Lung (tissue), 12 donors: ENCODE data around the gene ARHGAP27. TPM values are rescaled to one million over a fixed set of nuclear protein-coding genes. Genes with fewer than 3 reads are reported as not detected.

Experiments
- ATAC-seq: fragments of 200-7000 bp; cut with Tn5 transposase; one replicate; pipeline ENCODE4 v1.9.1; 2020; ENCODE audit warnings: moderate number of reproducible peaks; ENCODE audit not compliant: insufficient read depth, low FRiP score
- DNase-seq, 3 donors: peaks; one replicate each; pipeline ENCODE4 v3.0.0-alpha.2; 2013 to 2017
- H3K27ac ChIP-seq, 2 donors: one replicate each; pipeline ENCODE4 v1.5.1; 2013; ENCODE audit warnings: mild to moderate bottlenecking in 2 of 2, moderate library complexity in 2 of 2, control low read depth in 1 of 2, inconsistent platforms in 1 of 2, low read depth in 1 of 2, low read length in 1 of 2
- H3K27me3 ChIP-seq, 3 donors: one replicate each; pipeline ENCODE4 v1.5.1; 2013; ENCODE audit warnings: low read length in 2 of 3; ENCODE audit not compliant: control insufficient read depth in 3 of 3, insufficient read depth in 3 of 3
- H3K36me3 ChIP-seq, 4 donors: one replicate each; pipeline ENCODE4 v1.5.1; 2013; ENCODE audit warnings: low read length in 4 of 4, mild to moderate bottlenecking in 1 of 4, moderate library complexity in 1 of 4; ENCODE audit not compliant: control insufficient read depth in 4 of 4, insufficient read depth in 4 of 4
- H3K4me1 ChIP-seq, 5 donors: one replicate each; pipeline ENCODE4 v1.5.1; 2013; ENCODE audit warnings: low read length in 5 of 5, mild to moderate bottlenecking in 2 of 5, moderate library complexity in 1 of 5; ENCODE audit not compliant: control insufficient read depth in 5 of 5, insufficient read depth in 5 of 5
- H3K4me3 ChIP-seq: one replicate; pipeline ENCODE4 v1.5.1; 2013; ENCODE audit warnings: mild to moderate bottlenecking, control low read depth, moderate library complexity
- H3K9ac ChIP-seq, 2 donors: one replicate each; pipeline ENCODE4 v1.5.1; 2013; ENCODE audit warnings: low read length in 2 of 2, control low read depth in 1 of 2; ENCODE audit not compliant: insufficient read depth in 1 of 2
- H3K9me3 ChIP-seq, 4 donors: one replicate each; pipeline ENCODE4 v1.5.1; 2013; ENCODE audit warnings: low read length in 3 of 4, mild to moderate bottlenecking in 1 of 4, moderate library complexity in 1 of 4; ENCODE audit not compliant: control insufficient read depth in 4 of 4, insufficient read depth in 3 of 4
- WGBS, 2 donors: extraction: QIAGEN DNeasy Blood & Tissue Kit; methylation state at CpG; one replicate each; pipeline ENCODE4 v1.1.7; 2013; 5-methylcytosine and 5-hydroxymethylcytosine counted together
- polyA plus RNA-seq, 2 donors: library from polyadenylated mRNA; stranded (reverse); fragments of 200-250 nt; gene quantifications; one replicate each; pipeline ENCODE4 v1.2.1, GENCODE V29; 2013
- total RNA-seq, 2 donors: library from RNA; depleted of rRNA in 1 of 2; stranded (reverse); fragments of >200 nt in 1 of 2; gene quantifications; one replicate each; pipeline ENCODE4 v1.2.1, GENCODE V29; 2014 to 2021
- TF ChIP-seq, protein P1 (sequence below): IDR thresholded peaks from 2 replicates; pipeline ENCODE4 v1.5.1; 2012; ENCODE audit warnings: mild to moderate bottlenecking; ENCODE audit errors: control extremely low read depth, extremely low read depth
- donor health status: control.
- donor health status: control.
- donor health status: Bipolar disorder and iron deficiency.
- donor health status: healthy.
- donor health status: DM: yes; HTN: yes; CAD: no.

Gene ARHGAP27
- total and polyA plus RNA-seq, 4 donors: 42.4 to 85.8 (median 61.8) TPM

DNA sequence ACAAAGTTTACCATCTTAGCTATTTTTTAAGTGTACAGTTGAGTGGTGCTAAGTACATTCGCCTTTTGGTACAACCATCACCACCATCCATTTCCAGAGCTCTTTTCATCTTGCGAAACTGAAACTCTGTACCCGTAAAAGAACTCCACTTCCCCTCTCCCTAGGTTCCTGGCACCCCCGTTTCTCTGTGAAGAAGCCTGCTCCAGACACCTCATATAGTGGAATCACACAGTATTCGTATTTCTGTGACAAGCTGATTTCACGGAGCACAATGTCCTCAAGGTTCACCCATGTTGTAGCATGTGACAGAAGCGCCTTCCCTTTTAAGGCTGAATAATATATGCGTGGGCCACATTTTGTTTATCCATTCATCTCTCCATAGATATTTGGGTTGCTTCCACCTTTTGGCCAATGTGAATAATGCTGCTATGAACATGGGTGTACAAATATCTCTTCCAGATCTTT is 61.7 kb downstream of the ARHGAP27 start:
- ATAC-seq (no peak), DNase-seq (no peak)
- Histone ChIP-seq H3K4me3 (no peak overlapping the region), H3K9me3 (no peaks in the 10 kb centered on the region), H3K4me1 (peaks cover 0 to 8% (median 5%) of the 10 kb centered on the region in 5 donors), H3K27me3 (no peaks in the 10 kb centered on the region), H3K36me3 (no peaks in the 10 kb centered on the region), H3K27ac (peak overlapping the region; percentile 85 to 93), H3K9ac (no peak overlapping the region)
- 50 to 57% methylated on average over 8 of the region's 8 CpGs for WGBS, 2 donors
- TF ChIP-seq, protein P1, sequence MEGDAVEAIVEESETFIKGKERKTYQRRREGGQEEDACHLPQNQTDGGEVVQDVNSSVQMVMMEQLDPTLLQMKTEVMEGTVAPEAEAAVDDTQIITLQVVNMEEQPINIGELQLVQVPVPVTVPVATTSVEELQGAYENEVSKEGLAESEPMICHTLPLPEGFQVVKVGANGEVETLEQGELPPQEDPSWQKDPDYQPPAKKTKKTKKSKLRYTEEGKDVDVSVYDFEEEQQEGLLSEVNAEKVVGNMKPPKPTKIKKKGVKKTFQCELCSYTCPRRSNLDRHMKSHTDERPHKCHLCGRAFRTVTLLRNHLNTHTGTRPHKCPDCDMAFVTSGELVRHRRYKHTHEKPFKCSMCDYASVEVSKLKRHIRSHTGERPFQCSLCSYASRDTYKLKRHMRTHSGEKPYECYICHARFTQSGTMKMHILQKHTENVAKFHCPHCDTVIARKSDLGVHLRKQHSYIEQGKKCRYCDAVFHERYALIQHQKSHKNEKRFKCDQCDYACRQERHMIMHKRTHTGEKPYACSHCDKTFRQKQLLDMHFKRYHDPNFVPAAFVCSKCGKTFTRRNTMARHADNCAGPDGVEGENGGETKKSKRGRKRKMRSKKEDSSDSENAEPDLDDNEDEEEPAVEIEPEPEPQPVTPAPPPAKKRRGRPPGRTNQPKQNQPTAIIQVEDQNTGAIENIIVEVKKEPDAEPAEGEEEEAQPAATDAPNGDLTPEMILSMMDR: no peak

DNA sequence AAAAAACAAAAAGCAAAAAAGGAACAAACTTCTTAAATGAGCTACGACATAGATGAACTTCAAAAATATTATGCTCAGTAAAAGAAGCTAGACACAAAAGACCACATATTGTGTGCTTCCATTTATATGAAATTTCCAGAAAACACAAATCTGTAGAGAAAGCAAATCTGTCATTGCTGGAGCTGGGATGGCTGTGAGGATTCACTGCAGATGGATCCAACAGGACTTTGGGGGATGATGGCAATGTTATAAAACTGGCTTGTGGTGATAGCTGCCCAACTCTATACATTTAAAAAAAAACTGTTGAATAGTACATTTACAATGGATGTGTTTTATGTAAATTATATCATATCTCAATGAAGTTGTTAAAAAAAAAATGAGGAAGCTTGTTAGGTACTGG is 63.2 kb downstream of the ARHGAP27 start:
- H3K9me3 ChIP-seq: no peaks in the 10 kb centered on the region
- 89 to 90% methylated on average over 1 of the region's 1 CpG for WGBS, 2 donors
- no peak for ATAC-seq
- peaks cover 0 to 10% (median 5%) of the 10 kb centered on the region in 5 donors for H3K4me1 ChIP-seq
- no peak overlapping the region for H3K27ac ChIP-seq
- no peak for DNase-seq
- H3K9ac ChIP-seq: no peak overlapping the region
- H3K27me3 ChIP-seq: no peaks in the 10 kb centered on the region
- no peak overlapping the region for H3K4me3 ChIP-seq
- H3K36me3 ChIP-seq: no peaks in the 10 kb centered on the region
- TF ChIP-seq, protein P1: no peak

DNA sequence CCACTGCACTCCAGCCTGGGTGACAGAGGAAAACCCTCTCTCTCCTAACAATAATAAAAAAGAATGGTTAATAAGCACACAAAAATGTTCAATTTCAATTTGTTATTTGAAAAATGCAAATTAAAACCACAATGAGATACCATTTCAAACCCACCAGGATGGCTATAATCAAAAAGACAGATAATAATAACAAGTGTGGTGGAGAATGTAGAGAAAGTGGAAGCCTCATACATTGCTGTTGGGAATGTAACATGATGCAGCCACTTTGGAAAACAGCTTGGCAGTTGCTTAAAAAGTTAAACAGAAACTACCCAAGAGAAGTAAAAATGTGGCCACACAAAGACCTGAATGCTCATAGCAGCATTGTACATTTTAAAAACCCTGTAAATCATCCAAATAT is 64.0 kb downstream of the ARHGAP27 start:
- ATAC-seq (no peak), DNase-seq (no peak)
- no peaks in the 10 kb centered on the region for H3K9me3 ChIP-seq

More for the DNA sequence above, 64.0 kb downstream of the ARHGAP27 start:
- peaks cover 0 to 8% (median 5%) of the 10 kb centered on the region in 5 donors for H3K4me1 ChIP-seq
- H3K9ac ChIP-seq: no peak overlapping the region
- H3K4me3 ChIP-seq: no peak overlapping the region
- no peaks in the 10 kb centered on the region for H3K36me3 ChIP-seq
- TF ChIP-seq, protein P1: no peak
- no peak overlapping the region for H3K27ac ChIP-seq
- no peaks in the 10 kb centered on the region for H3K27me3 ChIP-seq
